CD4-positive, CD25-positive, alpha-beta regulatory T cell (primary cell): Measurements from ENCODE around the gene ASIC2. TPM values are rescaled to one million over a fixed set of nuclear protein-coding genes. Genes with fewer than 3 reads are reported as not detected.

ENCODE experiments used
- ATAC-seq, 2 donors: fragments of 150-1000 bp; cut with Tn5 transposase; one replicate each; pipeline ENCODE4 v1.10.0; 2021; ENCODE audit warnings: low read depth in 2 of 2, moderate number of reproducible peaks in 2 of 2, moderate library complexity in 1 of 2
- DNase-seq, 3 donors: peaks; one replicate each; pipeline versions ENCODE4 v3.0.0 to v3.0.0-alpha.2; 2012 to 2022; ENCODE audit warnings: mixed read lengths in 1 of 3
- H3K27ac ChIP-seq: one replicate; pipeline ENCODE4 v1.7.0; 2013; ENCODE audit warnings: mild to moderate bottlenecking, low read length; ENCODE audit not compliant: insufficient read depth, poor library complexity, severe bottlenecking
- H3K27me3 ChIP-seq: one replicate; pipeline ENCODE4 v1.7.0; 2013; ENCODE audit warnings: low read length; ENCODE audit not compliant: control insufficient read depth, insufficient read depth
- H3K36me3 ChIP-seq: one replicate; pipeline ENCODE4 v1.7.0; 2013; ENCODE audit warnings: mild to moderate bottlenecking, low read length, moderate library complexity; ENCODE audit not compliant: control insufficient read depth, insufficient read depth
- H3K4me1 ChIP-seq: 2 replicates; pipeline ENCODE4 v1.7.0; 2013; ENCODE audit warnings: mild to moderate bottlenecking, low read length; ENCODE audit not compliant: insufficient read depth, control insufficient read depth, poor library complexity, severe bottlenecking
- H3K4me3 ChIP-seq: one replicate; pipeline ENCODE4 v1.7.0; 2013; ENCODE audit warnings: low read depth, mild to moderate bottlenecking, low read length, moderate library complexity
- H3K9me3 ChIP-seq, 2 experiments: 1 replicate in 1 of 2; 2 replicates in 1 of 2; pipeline ENCODE4 v1.7.0; 2013; ENCODE audit warnings: low read length in 2 of 2, mild to moderate bottlenecking in 1 of 2, moderate library complexity in 1 of 2; ENCODE audit not compliant: control insufficient read depth in 2 of 2
- H3K27ac Mint-ChIP-seq, 3 donors: one replicate each; pipeline ENCODE4 v1.8.0; 2020 to 2022; ENCODE audit warnings: mild to moderate bottlenecking in 3 of 3, mixed read lengths in 3 of 3, moderate library complexity in 2 of 3
- H3K27me3 Mint-ChIP-seq: one replicate; pipeline ENCODE4 v1.8.0; 2022; ENCODE audit warnings: mild to moderate bottlenecking, mixed read lengths
- H3K36me3 Mint-ChIP-seq: one replicate; pipeline ENCODE4 v1.8.0; 2020; ENCODE audit warnings: mixed read lengths
- H3K4me1 Mint-ChIP-seq, 4 donors: one replicate each; pipeline ENCODE4 v1.8.0; 2020 to 2022; ENCODE audit warnings: mixed read lengths in 4 of 4, mild to moderate bottlenecking in 1 of 4
- H3K4me3 Mint-ChIP-seq, 4 donors: one replicate each; pipeline ENCODE4 v1.8.0; 2020 to 2022; ENCODE audit warnings: mild to moderate bottlenecking in 4 of 4, mixed read lengths in 4 of 4, moderate library complexity in 3 of 4
- H3K9me3 Mint-ChIP-seq, 7 donors: one replicate each; pipeline ENCODE4 v1.8.0; 2020 to 2022; ENCODE audit warnings: mixed read lengths in 7 of 7, mild to moderate bottlenecking in 3 of 7, moderate library complexity in 2 of 7
- polyA plus RNA-seq, 4 donors: library from polyadenylated mRNA; unstranded; fragments of 300-500 nt; fragmentation: Illumina TruSeq; gene quantifications; one replicate each; pipeline ENCODE4 v1.2.3, GENCODE V29; 2021
- total RNA-seq: library from RNA; stranded (reverse); gene quantifications from one replicate; pipeline ENCODE4 v1.2.3, GENCODE V29; 2022

Gene ASIC2
- total and polyA plus RNA-seq, 5 donors from 2014 or later, result not detected

DNA sequence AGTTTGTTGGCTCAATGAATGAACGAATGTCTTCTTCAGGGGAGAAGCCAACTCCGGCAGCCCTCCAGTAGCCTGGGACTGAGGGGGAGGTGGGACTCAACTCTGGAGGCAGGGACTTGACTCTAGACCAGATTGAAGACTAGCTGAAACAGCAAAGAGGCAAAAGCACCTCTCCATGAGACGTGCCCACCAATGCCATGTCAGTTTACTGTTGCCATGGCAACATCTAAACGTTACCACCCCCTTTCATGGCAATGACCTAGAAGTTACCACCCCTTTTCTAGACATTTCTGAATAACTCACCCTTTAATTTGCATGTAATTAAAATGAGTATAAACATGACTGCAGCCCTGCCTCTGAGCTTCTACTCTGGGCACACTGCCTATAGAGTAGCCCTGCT is 91.8 kb downstream of the ASIC2 start:
- ATAC-seq (no peak), DNase-seq (no peak)
- no peaks in the 10 kb centered on the region for H3K36me3 ChIP-seq
- Mint-ChIP-seq H3K4me3 (no peak overlapping the region), H3K9me3 (peaks cover 0 to 3% (median 0%) of the 10 kb centered on the region in 7 donors), H3K27me3 (no peaks in the 10 kb centered on the region), H3K27ac (no peak overlapping the region), H3K36me3 (no peaks in the 10 kb centered on the region), H3K4me1 (no peaks in the 10 kb centered on the region)
- H3K4me1 ChIP-seq, result no peaks in the 10 kb centered on the region
- no peaks in the 10 kb centered on the region for H3K27me3 ChIP-seq
- no peak overlapping the region for H3K27ac ChIP-seq
- H3K4me3 ChIP-seq, result no peak overlapping the region
- no peaks in the 10 kb centered on the region for H3K9me3 ChIP-seq

DNA sequence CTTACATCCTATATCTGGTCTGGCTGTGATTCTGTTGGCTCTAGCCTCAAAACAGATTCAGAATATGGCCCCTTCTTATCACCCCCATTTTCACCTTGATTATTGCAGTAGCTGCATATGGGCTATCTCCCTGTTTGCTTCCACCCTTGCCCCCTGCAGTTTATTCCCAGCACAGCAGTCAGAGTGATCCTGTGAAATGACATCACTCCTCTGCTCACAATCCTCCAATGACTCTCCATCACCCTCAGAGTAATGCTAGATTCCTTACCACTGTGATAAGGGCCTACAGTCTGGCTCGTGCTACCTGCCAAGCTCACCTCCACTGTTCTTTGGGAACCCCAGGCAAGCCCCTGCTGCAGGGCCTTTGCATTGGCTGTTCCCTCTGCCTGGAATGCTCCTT is 92.5 kb downstream of the ASIC2 start:
- H3K27ac ChIP-seq, result no peak overlapping the region
- H3K9me3 Mint-ChIP-seq, result peaks cover 0 to 3% (median 0%) of the 10 kb centered on the region in 7 donors
- H3K36me3 Mint-ChIP-seq, result no peaks in the 10 kb centered on the region
- H3K36me3 ChIP-seq, result no peaks in the 10 kb centered on the region
- no peak overlapping the region for H3K4me3 Mint-ChIP-seq
- H3K27me3 ChIP-seq, result no peaks in the 10 kb centered on the region
- ATAC-seq, result no peak
- H3K4me3 ChIP-seq, result no peak overlapping the region
- no peaks in the 10 kb centered on the region for H3K9me3 ChIP-seq
- no peak overlapping the region for H3K27ac Mint-ChIP-seq
- no peaks in the 10 kb centered on the region for H3K4me1 Mint-ChIP-seq
- H3K4me1 ChIP-seq, result no peaks in the 10 kb centered on the region
- no peaks in the 10 kb centered on the region for H3K27me3 Mint-ChIP-seq
- DNase-seq, result no peak

DNA sequence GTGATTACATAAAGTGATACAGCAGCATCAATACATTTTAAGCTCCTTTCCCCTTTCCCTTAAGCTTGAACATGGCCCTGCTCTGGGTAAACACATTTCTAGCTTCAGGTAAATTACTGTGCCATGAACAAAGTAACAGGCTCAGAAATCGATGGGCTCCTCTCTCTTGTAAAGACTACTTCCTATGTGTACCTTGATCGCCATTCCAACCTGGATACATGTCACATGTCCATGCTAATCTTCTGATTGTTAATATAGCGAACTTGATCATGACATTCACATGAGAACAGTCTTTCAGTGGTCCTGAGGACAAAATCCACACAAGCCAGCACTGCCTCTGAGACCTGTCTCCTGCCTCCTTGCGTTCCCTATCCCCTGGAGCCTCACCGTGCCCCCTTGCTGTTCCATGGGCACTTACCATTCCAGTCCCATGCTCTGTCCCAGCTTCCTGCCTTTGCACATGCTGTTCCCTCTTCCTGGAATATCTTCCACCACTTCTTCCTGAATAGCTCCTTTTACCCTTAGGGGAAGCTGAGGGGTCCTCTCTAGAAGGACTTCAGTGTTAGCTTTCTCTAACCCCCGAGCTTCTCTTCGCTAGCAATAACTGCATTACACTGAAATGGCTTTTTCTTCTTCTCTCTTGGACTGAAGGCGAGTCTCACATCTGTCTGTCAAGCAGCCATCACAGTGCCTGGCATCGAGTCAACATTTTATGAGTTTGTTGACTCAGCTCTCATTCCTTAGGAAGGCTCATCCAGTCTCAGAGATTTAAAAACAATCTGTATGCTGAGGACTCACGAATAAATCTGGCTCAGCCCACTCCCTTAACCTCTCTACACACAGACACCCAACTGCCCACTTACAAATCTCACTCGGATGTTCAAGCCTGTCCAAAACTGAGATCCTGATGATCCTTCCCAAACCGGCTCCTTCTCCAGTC is 93.3 kb downstream of the ASIC2 start:
- H3K4me3 ChIP-seq, result no peak overlapping the region
- DNase-seq, result no peak
- Mint-ChIP-seq H3K36me3 (no peaks in the 10 kb centered on the region), H3K4me3 (no peak overlapping the region), H3K27ac (no peak overlapping the region), H3K27me3 (no peaks in the 10 kb centered on the region), H3K4me1 (no peaks in the 10 kb centered on the region), H3K9me3 (peaks cover 0 to 3% (median 0%) of the 10 kb centered on the region in 7 donors)
- ATAC-seq, result no peak
- no peaks in the 10 kb centered on the region for H3K27me3 ChIP-seq
- H3K27ac ChIP-seq, result no peak overlapping the region
- H3K4me1 ChIP-seq, result no peaks in the 10 kb centered on the region
- no peaks in the 10 kb centered on the region for H3K9me3 ChIP-seq
- H3K36me3 ChIP-seq, result no peaks in the 10 kb centered on the region

- no peaks in the 10 kb centered on the region for H3K4me1 Mint-ChIP-seq
- Histone ChIP-seq H3K4me1 (no peaks in the 10 kb centered on the region), H3K27ac (no peak overlapping the region), H3K36me3 (no peaks in the 10 kb centered on the region), H3K27me3 (no peaks in the 10 kb centered on the region), H3K9me3 (no peaks in the 10 kb centered on the region), H3K4me3 (no peak overlapping the region)
- DNase-seq (no peak), ATAC-seq (no peak)
- H3K9me3 Mint-ChIP-seq, result peaks cover 0 to 3% (median 0%) of the 10 kb centered on the region in 7 donors
- H3K27me3 Mint-ChIP-seq, result no peaks in the 10 kb centered on the region
- no peak overlapping the region for H3K27ac Mint-ChIP-seq
- H3K36me3 Mint-ChIP-seq, result no peaks in the 10 kb centered on the region
- H3K4me3 Mint-ChIP-seq, result no peak overlapping the region
Observed at GRCh38 chr17:33198954-33199353, 94.1 kb downstream of the ASIC2 start.

GRCh38 chr17:33197342-33197741 is 95.8 kb downstream of the ASIC2 start:
- Histone ChIP-seq H3K4me3 (no peak overlapping the region), H3K4me1 (no peaks in the 10 kb centered on the region), H3K27me3 (no peaks in the 10 kb centered on the region), H3K36me3 (no peaks in the 10 kb centered on the region), H3K9me3 (no peaks in the 10 kb centered on the region), H3K27ac (no peak overlapping the region)
- Mint-ChIP-seq H3K4me3 (no peak overlapping the region), H3K27me3 (no peaks in the 10 kb centered on the region), H3K4me1 (no peaks in the 10 kb centered on the region), H3K9me3 (peaks cover 0 to 3% (median 0%) of the 10 kb centered on the region in 7 donors), H3K27ac (no peak overlapping the region), H3K36me3 (no peaks in the 10 kb centered on the region)
- ATAC-seq, result no peak
- DNase-seq, result no peak

- Mint-ChIP-seq H3K27ac (no peak overlapping the region), H3K27me3 (no peaks in the 10 kb centered on the region), H3K4me3 (no peak overlapping the region), H3K36me3 (no peaks in the 10 kb centered on the region), H3K4me1 (no peaks in the 10 kb centered on the region), H3K9me3 (peaks cover 0 to 3% (median 0%) of the 10 kb centered on the region in 7 donors)
- Histone ChIP-seq H3K27ac (no peak overlapping the region), H3K4me3 (no peak overlapping the region), H3K36me3 (no peaks in the 10 kb centered on the region), H3K9me3 (no peaks in the 10 kb centered on the region), H3K4me1 (no peaks in the 10 kb centered on the region), H3K27me3 (no peaks in the 10 kb centered on the region)
- ATAC-seq (no peak), DNase-seq (no peak)
Observed at GRCh38 chr17:33196883-33197282, 96.2 kb downstream of the ASIC2 start.

- Mint-ChIP-seq H3K27ac (no peak overlapping the region), H3K4me1 (no peaks in the 10 kb centered on the region), H3K36me3 (no peaks in the 10 kb centered on the region), H3K9me3 (peaks cover 0 to 3% (median 0%) of the 10 kb centered on the region in 7 donors), H3K27me3 (peaks cover 13% of the 10 kb centered on the region), H3K4me3 (no peak overlapping the region)
- ATAC-seq, result no peak
- no peak overlapping the region for H3K4me3 ChIP-seq
- DNase-seq, result no peak
- H3K27me3 ChIP-seq, result peaks cover 6% of the 10 kb centered on the region
- H3K27ac ChIP-seq, result no peak overlapping the region
- H3K36me3 ChIP-seq, result no peaks in the 10 kb centered on the region
- no peaks in the 10 kb centered on the region for H3K9me3 ChIP-seq
- no peaks in the 10 kb centered on the region for H3K4me1 ChIP-seq
Observed at GRCh38 chr17:33192951-33193911, 99.9 kb downstream of the ASIC2 start.
